H9 (cell line): ENCODE measurements around the gene FRZB. TPM values are rescaled to one million over a fixed set of nuclear protein-coding genes. Genes with fewer than 3 reads are reported as not detected.

Experiments
- DNase-seq: peaks from one replicate; pipeline ENCODE4 v3.0.0-alpha.2; 2017
- H2AFZ ChIP-seq: one replicate; pipeline ENCODE4 v1.6.1; 2013; ENCODE audit warnings: mild to moderate bottlenecking, low read length, control low read depth, moderate library complexity
- H2AK5ac ChIP-seq: 2 replicates; pipeline ENCODE4 v1.6.1; 2013; ENCODE audit warnings: low read length, control low read depth, mixed read lengths; ENCODE audit not compliant: insufficient read length
- H2BK120ac ChIP-seq: one replicate; pipeline ENCODE4 v1.6.1; 2013; ENCODE audit warnings: low read depth, mild to moderate bottlenecking, low read length, control low read depth, inconsistent platforms; ENCODE audit not compliant: poor library complexity, severe bottlenecking
- H2BK12ac ChIP-seq: 2 replicates; pipeline ENCODE4 v1.6.1; 2013; ENCODE audit warnings: low read length, control low read depth, mixed read lengths, low read depth; ENCODE audit not compliant: insufficient read length
- H2BK15ac ChIP-seq: 2 replicates; pipeline ENCODE4 v1.6.1; 2013; ENCODE audit warnings: low read depth, low read length, control low read depth
- H2BK20ac ChIP-seq: one replicate; pipeline ENCODE4 v1.6.1; 2013; ENCODE audit warnings: low read depth, mild to moderate bottlenecking, low read length, control low read depth, inconsistent platforms; ENCODE audit not compliant: poor library complexity, severe bottlenecking
- H2BK5ac ChIP-seq: 2 replicates; pipeline ENCODE4 v1.6.1; 2013; ENCODE audit warnings: low read length, control low read depth, mixed read lengths; ENCODE audit not compliant: insufficient read length
- H3K14ac ChIP-seq: 2 replicates; pipeline ENCODE4 v1.6.1; 2013; ENCODE audit warnings: low read length, control low read depth; ENCODE audit not compliant: insufficient read depth
- H3K18ac ChIP-seq: 2 replicates; pipeline ENCODE4 v1.6.1; 2013; ENCODE audit warnings: low read depth, mild to moderate bottlenecking, mixed read lengths, low read length, control low read depth; ENCODE audit not compliant: insufficient read length
- H3K23ac ChIP-seq: 2 replicates; pipeline ENCODE4 v1.6.1; 2013; ENCODE audit warnings: low read length, control low read depth, mixed read lengths, low read depth; ENCODE audit not compliant: insufficient read length
- H3K23me2 ChIP-seq: 2 replicates; pipeline ENCODE4 v1.6.1; 2013; ENCODE audit warnings: low read depth, mild to moderate bottlenecking, mixed read lengths, low read length, control low read depth; ENCODE audit not compliant: insufficient read length, poor library complexity, severe bottlenecking
- H3K27ac ChIP-seq: 2 replicates; pipeline ENCODE4 v1.5.1; 2013; ENCODE audit warnings: low read length, control low read depth, mixed read lengths, low read depth; ENCODE audit not compliant: insufficient read length
- H3K27me3 ChIP-seq: 2 replicates; pipeline ENCODE4 v1.6.1; 2013; ENCODE audit warnings: low read length, control low read depth, inconsistent platforms; ENCODE audit not compliant: insufficient read depth
- H3K4ac ChIP-seq: 2 replicates; pipeline ENCODE4 v1.6.1; 2013; ENCODE audit warnings: low read depth, mild to moderate bottlenecking, control low read depth, inconsistent platforms, low read length, moderate library complexity
- H3K4me1 ChIP-seq: 2 replicates; pipeline ENCODE4 v1.6.1; 2013; ENCODE audit warnings: low read length, control low read depth, inconsistent platforms; ENCODE audit not compliant: insufficient read depth
- H3K4me2 ChIP-seq: 2 replicates; pipeline ENCODE4 v1.6.1; 2013; ENCODE audit warnings: low read length, control low read depth, mixed read lengths; ENCODE audit not compliant: insufficient read length, insufficient read depth
- H3K56ac ChIP-seq: 2 replicates; pipeline ENCODE4 v1.6.1; 2013; ENCODE audit warnings: low read depth, mild to moderate bottlenecking, mixed read lengths, low read length, control low read depth; ENCODE audit not compliant: insufficient read length
- H3K79me1 ChIP-seq: 2 replicates; pipeline ENCODE4 v1.6.1; 2013; ENCODE audit warnings: low read depth, mild to moderate bottlenecking, moderate library complexity, low read length, control low read depth, inconsistent platforms; ENCODE audit not compliant: insufficient read depth, poor library complexity, severe bottlenecking
- H3K79me2 ChIP-seq: 2 replicates; pipeline ENCODE4 v1.6.1; 2013; ENCODE audit warnings: low read length, control low read depth, inconsistent platforms; ENCODE audit not compliant: insufficient read depth
- H3K9ac ChIP-seq: 2 replicates; pipeline ENCODE4 v1.6.1; 2013; ENCODE audit warnings: low read length, control low read depth, mixed read lengths; ENCODE audit not compliant: insufficient read length; ENCODE audit errors: extremely low read depth
- H3K9me3 ChIP-seq: one replicate; pipeline ENCODE4 v1.6.1; 2013; ENCODE audit warnings: low read depth, low read length, inconsistent platforms; ENCODE audit not compliant: control insufficient read depth
- H3T11ph ChIP-seq: one replicate; pipeline ENCODE4 v1.6.1; 2013; ENCODE audit warnings: mild to moderate bottlenecking, low read length, control low read depth, inconsistent platforms
- H4K20me1 ChIP-seq: one replicate; pipeline ENCODE4 v1.6.1; 2013; ENCODE audit not compliant: control insufficient read depth, insufficient read length, insufficient read depth
- H4K5ac ChIP-seq: 2 replicates; pipeline ENCODE4 v1.6.1; 2013; ENCODE audit warnings: low read depth, mild to moderate bottlenecking, mixed read lengths, low read length, control low read depth; ENCODE audit not compliant: insufficient read length
- H4K8ac ChIP-seq: replicated peaks from 2 replicates; pipeline ENCODE4 v1.6.1; 2013; ENCODE audit warnings: low read length, control low read depth, mixed read lengths, low read depth; ENCODE audit not compliant: insufficient read length
- H4K91ac ChIP-seq: 2 replicates; pipeline ENCODE4 v1.6.1; 2013; ENCODE audit warnings: low read depth, mild to moderate bottlenecking, moderate library complexity, mixed read lengths, low read length, control low read depth; ENCODE audit not compliant: insufficient read length
- H3K27ac Mint-ChIP-seq, 3 experiments: 2 replicates in 2 of 3; 3 replicates in 1 of 3; pipeline ENCODE4 v1.8.0; 2020 to 2021; ENCODE audit warnings: mixed read lengths in 3 of 3, mild to moderate bottlenecking in 1 of 3, moderate library complexity in 1 of 3
- H3K27me3 Mint-ChIP-seq: 2 replicates; pipeline ENCODE4 v1.8.0; 2021; ENCODE audit warnings: low read depth, mild to moderate bottlenecking, moderate library complexity, mixed read lengths
- H3K36me3 Mint-ChIP-seq, 3 experiments: 2 replicates in 2 of 3; 3 replicates in 1 of 3; pipeline ENCODE4 v1.8.0; 2020 to 2021; ENCODE audit warnings: low read depth in 3 of 3, mixed read lengths in 3 of 3; ENCODE audit not compliant: insufficient read depth in 1 of 3
- H3K4me1 Mint-ChIP-seq, 2 experiments: 2 replicates each; pipeline ENCODE4 v1.8.0; 2020; ENCODE audit warnings: mixed read lengths in 2 of 2
- H3K4me3 Mint-ChIP-seq, 2 experiments: 2 replicates in 1 of 2; 3 replicates in 1 of 2; pipeline ENCODE4 v1.8.0; 2020 to 2021; ENCODE audit warnings: mild to moderate bottlenecking in 2 of 2, mixed read lengths in 2 of 2, moderate library complexity in 1 of 2
- H3K9me3 Mint-ChIP-seq, 2 experiments: 2 replicates in 1 of 2; 3 replicates in 1 of 2; pipeline ENCODE4 v1.8.0; 2020; ENCODE audit warnings: mild to moderate bottlenecking in 2 of 2, mixed read lengths in 2 of 2, moderate library complexity in 1 of 2
- WGBS: extraction: QIAGEN DNeasy Blood & Tissue Kit; methylation state at CpG from one replicate; pipeline ENCODE4 v1.1.7; 2013; ENCODE audit warnings: missing lambda C conversion rate, low lambda C conversion rate, mixed read lengths; ENCODE audit not compliant: insufficient read length; ENCODE audit errors: extremely low coverage; 5-methylcytosine and 5-hydroxymethylcytosine counted together
- total RNA-seq: library from RNA; stranded (reverse); gene quantifications from 2 replicates; pipeline ENCODE4 v1.2.1, GENCODE V29; 2021
- TF ChIP-seq, protein P1 (sequence below): fragments of 200-600 bp; sonication (generic); conservative IDR thresholded peaks from 3 replicates; pipeline ENCODE4 v1.8.0; 2021; ENCODE audit warnings: antibody characterized with exemption, mild to moderate bottlenecking

Gene FRZB
- total RNA-seq, 1 experiment from 2014 or later = 1.1 TPM

DNA sequence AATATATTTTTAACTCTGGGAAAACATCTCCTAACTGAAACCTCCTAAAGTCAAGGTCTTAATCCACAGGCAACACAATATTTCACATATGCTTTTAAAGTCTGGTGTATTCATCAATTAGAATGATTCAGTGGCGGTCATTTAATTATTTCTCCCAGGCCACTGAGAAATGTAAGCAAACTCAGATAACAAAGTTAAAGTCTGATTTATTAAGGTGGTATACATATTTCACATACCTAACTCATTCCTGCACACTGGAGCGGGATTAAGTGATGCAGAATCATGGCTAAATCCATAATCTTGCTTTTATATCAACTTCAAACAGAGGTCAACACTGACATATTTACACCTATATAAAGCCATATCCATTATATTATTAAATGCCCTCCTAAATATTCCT is 43.7 kb downstream of the FRZB start:
- Histone ChIP-seq H3K4me1 (peaks cover 8% of the 10 kb centered on the region; the same call in 1 of the 2 replicates), H2AK5ac (no peak overlapping the region), H2AFZ (no peak overlapping the region), H3K4ac (no peak overlapping the region), H3K23ac (no peak overlapping the region), H2BK5ac (no peak overlapping the region), H3K18ac (no peak overlapping the region), H2BK120ac (no peak overlapping the region), H4K91ac (no peak overlapping the region), H3K56ac (no peak overlapping the region), H3K79me2 (no peaks in the 10 kb centered on the region), H3K4me2 (no peak overlapping the region), H2BK15ac (no peak overlapping the region), H4K20me1 (no peaks in the 10 kb centered on the region), H3K9ac (no peak overlapping the region), H3K79me1 (no peaks in the 10 kb centered on the region), H3K9me3 (no peaks in the 10 kb centered on the region), H4K8ac (no peak overlapping the region), H3K27me3 (no peaks in the 10 kb centered on the region), H4K5ac (no peak overlapping the region), H3T11ph (no peak overlapping the region), H3K27ac (no peak overlapping the region), H2BK12ac (no peak overlapping the region), H3K23me2 (no peaks in the 10 kb centered on the region), H3K14ac (no peak overlapping the region), H2BK20ac (no peak overlapping the region)
- no peak for DNase-seq
- H3K27me3 Mint-ChIP-seq = no peaks in the 10 kb centered on the region
- no peak overlapping the region for H3K4me3 Mint-ChIP-seq
- TF ChIP-seq, protein P1, sequence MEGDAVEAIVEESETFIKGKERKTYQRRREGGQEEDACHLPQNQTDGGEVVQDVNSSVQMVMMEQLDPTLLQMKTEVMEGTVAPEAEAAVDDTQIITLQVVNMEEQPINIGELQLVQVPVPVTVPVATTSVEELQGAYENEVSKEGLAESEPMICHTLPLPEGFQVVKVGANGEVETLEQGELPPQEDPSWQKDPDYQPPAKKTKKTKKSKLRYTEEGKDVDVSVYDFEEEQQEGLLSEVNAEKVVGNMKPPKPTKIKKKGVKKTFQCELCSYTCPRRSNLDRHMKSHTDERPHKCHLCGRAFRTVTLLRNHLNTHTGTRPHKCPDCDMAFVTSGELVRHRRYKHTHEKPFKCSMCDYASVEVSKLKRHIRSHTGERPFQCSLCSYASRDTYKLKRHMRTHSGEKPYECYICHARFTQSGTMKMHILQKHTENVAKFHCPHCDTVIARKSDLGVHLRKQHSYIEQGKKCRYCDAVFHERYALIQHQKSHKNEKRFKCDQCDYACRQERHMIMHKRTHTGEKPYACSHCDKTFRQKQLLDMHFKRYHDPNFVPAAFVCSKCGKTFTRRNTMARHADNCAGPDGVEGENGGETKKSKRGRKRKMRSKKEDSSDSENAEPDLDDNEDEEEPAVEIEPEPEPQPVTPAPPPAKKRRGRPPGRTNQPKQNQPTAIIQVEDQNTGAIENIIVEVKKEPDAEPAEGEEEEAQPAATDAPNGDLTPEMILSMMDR = no peak
- no peak overlapping the region for H3K27ac Mint-ChIP-seq
- H3K9me3 Mint-ChIP-seq = no peaks in the 10 kb centered on the region
- H3K4me1 Mint-ChIP-seq = peaks cover 39 to 44% of the 10 kb centered on the region in 2 experiments
- no CpG with 5 or more reads among the region's 2 CpGs for WGBS
- H3K36me3 Mint-ChIP-seq = no peaks in the 10 kb centered on the region
